DMS53 treated with DMSO at 0.1 percent for 48 hours (cell line): Measurements from ENCODE around the gene CC2D2B.

ENCODE experiments used
- DNase-seq: peaks from one replicate; lab custom pipeline; 2025; ENCODE audit not compliant: unreplicated experiment; lab: John Stamatoyannopoulos, UW

CC2D2B gene

DNA sequence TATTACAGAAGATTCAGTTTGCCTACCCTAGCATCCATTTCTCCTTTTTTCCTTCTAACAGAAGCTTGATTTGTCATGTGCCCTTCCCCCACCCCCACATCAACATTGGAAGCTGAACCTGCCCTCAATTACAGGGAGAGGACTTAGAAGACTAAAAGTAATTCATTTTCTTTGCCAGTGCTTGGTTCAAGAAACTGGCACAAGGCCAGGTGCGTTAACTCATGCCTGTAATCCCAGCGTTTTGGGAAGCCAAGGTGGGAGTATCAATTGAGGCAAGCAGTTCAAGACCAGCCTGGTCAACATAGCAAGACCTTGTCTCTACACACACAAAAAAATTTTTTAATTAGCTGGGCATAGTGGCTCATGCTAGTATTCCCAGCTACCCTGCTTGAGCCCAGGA is 168.2 kb downstream of the CC2D2B start:
- DNase-seq: no peak

DNA sequence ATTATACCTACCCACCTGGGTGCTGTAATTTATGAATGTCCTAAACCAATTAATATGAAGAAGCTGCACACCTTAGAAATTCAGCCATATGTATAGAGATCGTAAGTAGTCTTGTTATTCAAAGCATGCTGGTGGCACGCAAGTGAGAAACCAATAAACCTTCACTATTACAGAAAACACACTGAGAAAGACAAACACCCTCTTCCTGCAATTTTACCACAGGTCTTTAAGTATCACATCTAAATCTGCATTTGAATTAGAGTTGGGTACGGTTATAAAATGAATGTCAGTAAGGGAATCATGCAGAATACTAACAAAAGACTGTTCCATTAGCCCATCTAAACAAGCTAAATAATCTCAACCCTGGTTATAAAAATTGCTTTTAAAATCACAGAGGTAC is 169.4 kb downstream of the CC2D2B start:
- DNase-seq: no peak

DNA sequence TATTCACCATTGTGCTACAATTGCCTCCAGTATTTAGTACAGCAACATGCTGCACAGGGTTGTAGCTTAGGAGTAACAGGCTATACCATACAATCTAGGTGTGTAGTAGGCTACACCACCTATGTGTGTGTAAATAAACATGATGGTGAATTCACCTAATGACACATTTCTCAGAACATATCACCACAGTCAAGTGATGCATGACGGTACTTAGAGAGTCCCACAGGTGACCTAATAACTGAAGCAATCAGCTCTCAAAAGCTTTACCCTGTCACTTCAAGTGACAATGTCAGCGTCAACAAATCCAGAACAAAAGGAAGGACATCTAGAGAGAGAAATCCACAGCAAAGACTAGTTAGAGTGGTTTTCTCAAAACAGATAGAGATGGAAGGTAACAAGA is 174.4 kb downstream of the CC2D2B start:
- DNase-seq: peak; percentile 92
